Esophagus squamous epithelium (tissue), 5 donors: Measurements from ENCODE around the gene TWIST2. TPM values are rescaled to one million over a fixed set of nuclear protein-coding genes. Genes with fewer than 3 reads are reported as not detected.

Experiments
- DNase-seq: peaks from one replicate; lab custom pipeline; 2025; lab: John Stamatoyannopoulos, UW
- H3K27ac ChIP-seq, 4 donors: fragments of 200-600 bp; sonication (generic); one replicate each; pipeline ENCODE4 v1.5.1; 2016 to 2019; ENCODE audit warnings: mild to moderate bottlenecking in 1 of 4
- H3K27me3 ChIP-seq, 4 donors: fragments of 200-600 bp; sonication (generic); 1 replicate in 3 of 4; 2 replicates in 1 of 4; pipeline versions ENCODE4 v1.5.1 to v1.6.0; 2017 to 2021; ENCODE audit warnings: antibody characterized with exemption in 1 of 4
- H3K36me3 ChIP-seq, 3 donors: fragments of 200-600 bp; sonication (generic); one replicate each; pipeline ENCODE4 v1.5.1; 2016 to 2019
- H3K4me1 ChIP-seq, 3 donors: fragments of 200-600 bp; sonication (generic); one replicate each; pipeline ENCODE4 v1.5.1; 2017 to 2019
- H3K4me3 ChIP-seq, 4 donors: fragments of 200-600 bp; sonication (generic); 1 replicate in 3 of 4; 2 replicates in 1 of 4; pipeline ENCODE4 v1.5.1; 2016 to 2019; ENCODE audit warnings: mild to moderate bottlenecking in 2 of 4, moderate library complexity in 1 of 4
- H3K9me3 ChIP-seq, 3 donors: fragments of 200-600 bp; sonication (generic); one replicate each; pipeline ENCODE4 v1.5.1; 2016 to 2019
- CTCF ChIP-seq, 6 experiments: fragments of 450-650 bp in 4 of 6; fragments of 200-600 bp in 2 of 6; sonication (generic) in 2 of 6; IDR thresholded peaks; one replicate each; pipeline ENCODE4 v1.5.1; 2016 to 2019; ENCODE audit warnings: antibody characterized with exemption in 6 of 6, mild to moderate bottlenecking in 4 of 6, moderate library complexity in 4 of 6
- POLR2A ChIP-seq, 4 donors: fragments of 450-650 bp; IDR thresholded peaks; one replicate each; pipeline ENCODE4 v1.6.1; 2017; ENCODE audit warnings: antibody characterized with exemption in 4 of 4, mild to moderate bottlenecking in 4 of 4, moderate library complexity in 3 of 4
- WGBS, 2 donors: methylation state at CpG; one replicate each; pipeline ENCODE4 v1.1.5; 2018; 5-methylcytosine and 5-hydroxymethylcytosine counted together
- intact Hi-C: fragments of 100-400 bp; cut with DNase I; formaldehyde crosslinking; loops from one replicate; pipeline ENCODE4 v1.15.0; 2022
- total RNA-seq, 4 donors: library from RNA; depleted of rRNA; stranded (reverse); fragments of >200 nt; gene quantifications; one replicate each; pipeline ENCODE4 v1.1.0, GENCODE V29; 2016
- donor health status: DM: yes; HTN: yes; CAD: no.

TWIST2 gene
- total RNA-seq, 4 donors from 2014 or later: 3.1 to 33.0 (median 4.9) TPM

GRCh38 chr2:238861766-238862315 lies 14.0 kb downstream of the TWIST2 start:
- intact Hi-C loops: no loop called here
- WGBS, 2 donors: 87 to 89% methylated on average over 9 to 10 of the region's 10 CpGs
- no peak for DNase-seq
- H3K9me3 ChIP-seq: no peaks in the 10 kb centered on the region
- TF ChIP-seq CTCF (IDR thresholded peaks at IDR 0.05) (no peak), POLR2A (IDR thresholded peaks at IDR 0.05) (no peak)
- no peak overlapping the region for H3K4me3 ChIP-seq
- no peaks in the 10 kb centered on the region for H3K36me3 ChIP-seq
- H3K4me1 ChIP-seq: peaks cover 20 to 62% (median 21%) of the 10 kb centered on the region in 3 donors
- H3K27me3 ChIP-seq: peaks cover 0 to 7% (median 0%) of the 10 kb centered on the region in 4 donors
- H3K27ac ChIP-seq: peak overlapping the region in 2 of 4 donors; percentile 50 to 84

- Histone ChIP-seq H3K4me3 (no peak overlapping the region), H3K4me1 (peaks cover 20 to 70% (median 21%) of the 10 kb centered on the region in 3 donors), H3K36me3 (no peaks in the 10 kb centered on the region), H3K27ac (peak overlapping the region in 2 of 4 donors; percentile 84 to 85), H3K9me3 (no peaks in the 10 kb centered on the region), H3K27me3 (no peaks in the 10 kb centered on the region)
- no peak for TF ChIP-seq CTCF (IDR thresholded peaks at IDR 0.05)
- TF ChIP-seq POLR2A (IDR thresholded peaks at IDR 0.05): no peak
- intact Hi-C loops: no loop called here
- WGBS, 2 donors: 83 to 89% methylated on average over 5 of the region's 5 CpGs
- no peak for DNase-seq
Observed at GRCh38 chr2:238862701-238863100, 14.8 kb downstream of the TWIST2 start.

- intact Hi-C loops: no loop called here
- Histone ChIP-seq H3K4me1 (peaks cover 20 to 76% (median 21%) of the 10 kb centered on the region in 3 donors), H3K36me3 (no peaks in the 10 kb centered on the region), H3K27me3 (no peaks in the 10 kb centered on the region), H3K9me3 (no peaks in the 10 kb centered on the region), H3K4me3 (no peak overlapping the region), H3K27ac (peak overlapping the region; percentile 66 to 89 (median 84))
- WGBS, 2 donors: 92 to 94% methylated on average over 14 of the region's 14 CpGs
- TF ChIP-seq POLR2A (IDR thresholded peaks at IDR 0.05): no peak
- TF ChIP-seq CTCF (IDR thresholded peaks at IDR 0.05): no peak
- no peak for DNase-seq
Observed at GRCh38 chr2:238863231-238863630, 15.3 kb downstream of the TWIST2 start.

GRCh38 chr2:238863749-238864206 lies 15.9 kb downstream of the TWIST2 start:
- no peaks in the 10 kb centered on the region for H3K27me3 ChIP-seq
- H3K4me1 ChIP-seq: peaks cover 21 to 81% (median 24%) of the 10 kb centered on the region in 3 donors
- H3K4me3 ChIP-seq: peak overlapping the region in 2 of 4 donors; percentile 12 to 53
- peak overlapping the region; percentile 66 to 89 (median 84) for H3K27ac ChIP-seq
- no peaks in the 10 kb centered on the region for H3K36me3 ChIP-seq
- intact Hi-C loops: no loop called here
- no peak for DNase-seq
- H3K9me3 ChIP-seq: no peaks in the 10 kb centered on the region
- WGBS, 2 donors: 47 to 49% methylated on average over 9 of the region's 9 CpGs
- TF ChIP-seq POLR2A (IDR thresholded peaks at IDR 0.05) (no peak), CTCF (IDR thresholded peaks at IDR 0.05) (no peak)

- 0 to 23% methylated on average over 2 to 9 of the region's 29 CpGs for WGBS, 2 donors
- H3K27me3 ChIP-seq: no peaks in the 10 kb centered on the region
- H3K4me1 ChIP-seq: peaks cover 21 to 82% (median 26%) of the 10 kb centered on the region in 3 donors
- H3K4me3 ChIP-seq: peak overlapping the region in 2 of 4 donors; percentile 12 to 53
- peak overlapping the region; percentile 66 to 89 (median 84) for H3K27ac ChIP-seq
- peak in 1 of 4 donors; percentile 15 for TF ChIP-seq POLR2A (IDR thresholded peaks at IDR 0.05)
- TF ChIP-seq CTCF (IDR thresholded peaks at IDR 0.05): no peak
- intact Hi-C loops: no loop called here
- peak; percentile 13 for DNase-seq
- no peaks in the 10 kb centered on the region for H3K9me3 ChIP-seq
- no peaks in the 10 kb centered on the region for H3K36me3 ChIP-seq
Observed at GRCh38 chr2:238864207-238865014, 16.5 kb downstream of the TWIST2 start.
